Activated CD4-positive, alpha-beta T cell treated with anti-CD3 and anti-CD28 coated beads, Interleukin-2, amount 50 U/mL, for 1 hour (primary cell): ENCODE results near the gene HES5.

Experiments used
- DNase-seq: peaks from one replicate; pipeline ENCODE4 v3.0.0-alpha.2; 2020

The HES5 gene

GRCh38 chr1:2514863-2515762 lies 14.9 kb downstream of the HES5 start:
- DNase-seq, result no peak

GRCh38 chr1:2513939-2514652 lies 16.0 kb downstream of the HES5 start:
- no peak for DNase-seq

DNA sequence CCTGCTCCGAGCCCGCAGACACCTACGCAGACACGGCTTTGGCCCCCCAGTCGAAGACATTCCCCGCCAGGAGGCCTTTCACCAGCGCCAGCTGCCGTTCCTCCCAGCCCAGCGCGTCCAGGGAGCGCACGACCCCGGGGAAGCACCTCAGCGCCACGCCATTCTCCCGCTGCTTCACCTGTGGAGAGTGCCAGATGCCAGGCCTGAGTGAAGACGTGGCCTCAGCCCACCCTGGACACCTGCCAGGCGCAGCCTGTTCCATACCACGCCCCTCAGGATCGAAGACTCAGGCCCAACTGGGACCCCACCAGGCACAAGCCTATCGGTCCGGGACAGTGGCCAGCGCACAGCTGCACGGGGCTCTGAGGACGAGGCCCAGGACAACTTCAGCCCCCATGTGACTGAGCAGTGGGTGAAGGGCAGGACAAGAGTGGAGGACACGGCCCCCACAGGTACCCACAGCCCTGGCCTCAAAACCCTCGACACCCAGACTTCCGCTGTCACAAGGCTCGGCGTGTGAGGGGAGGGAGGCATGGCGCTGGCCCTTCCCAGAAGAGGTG lies 17.1 kb downstream of the HES5 start:
- DNase-seq, result no peak

- DNase-seq, result no peak
These were observed 19.5 kb downstream of the HES5 start for GRCh38 chr1:2510366-2511155.

DNA sequence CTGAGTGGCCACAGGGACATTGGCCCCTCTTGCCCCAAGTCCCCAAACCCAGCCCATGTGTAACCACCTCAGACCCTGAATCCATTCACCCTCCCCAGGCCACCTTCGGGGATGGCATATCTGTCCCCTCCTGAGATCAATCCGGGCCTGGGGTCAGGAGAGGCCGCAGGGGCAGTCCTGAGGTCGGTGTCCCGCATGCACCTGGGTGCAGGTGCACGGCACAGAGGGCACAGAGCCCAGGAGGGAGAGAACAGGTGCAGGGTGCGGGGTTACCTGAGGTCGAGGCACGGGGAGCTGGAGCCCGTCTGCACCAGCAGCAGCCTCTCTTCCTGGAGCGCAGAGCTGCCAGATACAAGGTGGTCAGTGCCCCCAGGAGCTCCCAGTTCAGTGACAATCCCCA lies 20.5 kb downstream of the HES5 start:
- no peak for DNase-seq

DNA sequence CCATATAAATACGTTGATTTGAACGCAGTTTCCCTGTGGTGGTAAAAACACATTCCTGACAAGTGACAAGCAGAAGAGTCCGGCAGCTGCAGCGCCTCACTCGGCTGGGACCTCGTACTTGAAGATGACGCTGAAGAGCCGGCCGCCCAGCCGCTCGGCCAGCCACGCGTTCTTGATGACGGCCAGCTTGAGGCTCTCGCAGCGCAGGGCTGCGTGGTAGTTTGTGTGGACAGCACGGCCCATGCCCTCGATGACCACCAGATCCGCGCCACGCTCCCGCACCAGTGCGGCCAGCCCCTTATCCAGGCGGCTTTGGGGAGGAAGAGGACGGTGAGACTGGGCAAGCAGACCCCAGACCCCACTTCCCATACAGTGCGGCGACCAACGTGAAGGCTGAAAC lies 21.3 kb downstream of the HES5 start:
- no peak for DNase-seq

- DNase-seq, result no peak
These were observed 21.9 kb downstream of the HES5 start for GRCh38 chr1:2508180-2508579.

- DNase-seq, result no peak
These were observed 22.3 kb downstream of the HES5 start for GRCh38 chr1:2507744-2508155.

DNA sequence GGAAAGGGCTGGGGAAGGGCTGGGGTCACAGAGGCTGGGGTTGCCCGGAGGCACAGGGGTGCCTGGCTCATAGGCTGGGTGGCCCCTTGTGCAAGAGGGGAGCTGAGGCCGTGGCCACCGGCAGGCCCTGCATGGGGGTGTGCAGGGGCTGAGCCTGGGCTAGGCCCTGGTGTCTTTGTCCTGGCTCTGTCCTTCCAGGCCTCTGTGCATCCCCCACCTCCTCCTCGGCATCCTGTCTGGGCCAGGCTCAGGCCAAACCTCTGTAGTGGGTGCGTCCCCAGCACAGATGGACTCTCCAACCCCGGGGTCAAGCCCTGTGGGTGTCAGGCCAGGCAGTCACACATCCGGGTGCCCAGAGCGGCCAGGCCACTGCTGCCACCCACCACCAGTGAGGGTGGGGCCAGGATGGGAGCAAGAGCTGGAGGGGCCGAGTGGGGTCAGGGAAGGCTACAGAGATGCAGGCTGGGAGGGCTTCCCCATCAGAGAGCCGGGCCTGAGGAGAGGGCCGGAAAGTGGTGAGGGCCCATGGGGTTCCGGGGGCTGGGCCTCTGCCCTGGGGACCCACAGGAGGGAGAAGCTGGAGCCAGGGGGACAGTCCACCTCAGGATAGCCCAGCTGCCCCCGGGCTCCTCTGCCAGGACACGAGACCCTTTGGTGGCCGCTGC lies 23.0 kb downstream of the HES5 start:
- DNase-seq, result no peak

DNA sequence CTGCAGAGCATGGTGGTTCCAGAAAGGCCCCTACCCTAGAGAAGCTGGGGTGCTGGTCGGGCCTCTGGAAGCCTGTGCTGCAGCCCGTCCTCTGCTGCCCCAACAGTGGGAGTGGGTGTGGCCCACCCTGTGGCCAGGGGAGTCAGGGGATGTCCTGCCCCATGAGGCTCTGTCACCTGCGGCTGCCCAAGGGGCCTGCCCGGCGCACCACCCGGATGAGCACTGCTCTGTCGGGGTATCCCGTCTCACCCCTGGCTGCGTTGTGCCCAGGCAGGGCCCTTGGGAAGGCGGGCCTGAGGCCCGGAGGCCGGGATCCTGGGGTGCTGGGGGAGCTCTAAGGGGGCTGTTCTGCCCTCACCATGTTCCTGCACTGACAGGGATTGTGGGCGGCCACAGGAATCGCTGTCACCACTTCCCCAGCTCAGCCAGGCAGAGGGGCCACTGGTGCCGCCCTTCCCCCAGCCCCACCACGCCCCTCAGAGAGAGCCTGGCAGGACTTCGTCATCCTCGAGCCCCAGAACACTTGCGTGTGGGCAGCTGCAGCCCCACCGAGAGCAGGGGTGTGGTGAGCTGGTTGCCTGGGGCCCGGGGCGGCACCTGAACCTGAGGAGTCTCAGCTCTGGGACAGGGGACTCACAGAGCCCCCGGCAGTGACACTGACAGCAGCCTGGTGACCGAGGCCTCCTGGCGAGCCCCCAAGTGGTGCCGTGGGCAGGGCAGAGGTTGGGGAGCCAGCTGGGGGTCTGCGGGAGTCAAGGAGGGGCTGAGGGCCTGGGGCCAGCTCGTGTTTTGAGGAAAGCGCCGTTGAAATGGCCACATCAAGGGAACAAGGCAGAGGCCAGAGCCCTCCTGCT lies 23.8 kb downstream of the HES5 start:
- no peak for DNase-seq

DNA sequence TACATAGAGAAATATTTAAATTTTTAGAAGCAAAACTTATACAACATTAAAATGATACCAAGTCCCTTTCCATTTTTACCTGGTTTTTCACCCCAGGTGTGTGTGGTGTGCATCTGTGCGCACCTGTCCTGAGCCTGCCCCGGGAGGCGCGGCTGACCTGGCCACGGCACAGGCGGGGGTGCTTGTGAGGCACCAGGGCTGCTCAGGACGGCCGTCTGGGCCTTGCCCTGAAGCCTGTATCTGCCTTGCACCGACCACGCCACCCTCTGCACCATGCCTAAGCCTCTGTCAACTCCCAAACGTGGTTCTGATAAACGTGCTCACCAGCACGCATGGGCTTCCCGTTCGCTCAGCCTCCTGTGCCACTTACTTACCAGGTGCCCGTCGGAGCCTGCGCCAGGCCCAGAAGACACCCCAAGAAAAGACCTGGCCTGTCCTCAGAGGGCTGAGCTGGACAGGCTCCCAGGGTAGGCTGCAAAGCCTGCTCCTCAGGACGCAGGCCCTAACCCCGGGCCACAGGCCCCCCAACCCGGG lies 24.5 kb downstream of the HES5 start:
- DNase-seq, result no peak

GRCh38 chr1:2504949-2505272 lies 25.2 kb downstream of the HES5 start:
- no peak for DNase-seq

DNA sequence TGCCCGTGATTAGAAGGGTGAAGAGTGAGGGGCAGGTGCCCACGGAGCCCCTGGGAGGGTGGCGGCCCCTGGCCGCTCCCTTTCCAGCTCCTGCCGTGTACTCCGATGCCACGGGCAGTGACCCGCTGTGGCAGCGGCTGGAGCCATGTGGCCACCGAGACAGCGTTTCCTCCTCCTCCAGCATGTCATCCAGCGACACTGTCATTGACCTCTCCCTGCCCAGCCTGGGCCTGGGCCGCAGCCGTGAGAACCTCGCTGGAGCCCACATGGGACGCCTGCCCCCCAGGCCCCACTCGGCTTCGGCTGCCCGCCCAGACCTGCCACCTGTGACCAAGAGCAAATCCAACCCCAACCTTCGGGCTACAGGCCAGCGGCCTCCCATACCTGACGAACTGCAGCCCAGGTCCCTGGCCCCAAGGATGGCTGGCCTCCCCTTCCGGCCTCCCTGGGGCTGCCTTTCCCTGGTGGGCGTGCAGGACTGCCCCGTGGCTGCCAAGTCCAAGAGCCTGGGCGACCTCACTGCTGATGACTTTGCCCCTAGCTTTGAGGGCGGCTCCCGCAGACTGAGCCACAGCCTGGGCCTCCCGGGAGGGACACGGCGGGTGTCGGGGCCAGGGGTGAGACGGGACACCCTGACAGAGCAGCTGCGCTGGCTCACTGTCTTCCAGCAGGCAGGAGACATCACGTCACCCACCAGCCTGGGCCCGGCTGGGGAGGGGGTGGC lies 25.7 kb downstream of the HES5 start:
- DNase-seq, result no peak

- no peak for DNase-seq
These were observed 26.4 kb downstream of the HES5 start for GRCh38 chr1:2503554-2504224.

DNA sequence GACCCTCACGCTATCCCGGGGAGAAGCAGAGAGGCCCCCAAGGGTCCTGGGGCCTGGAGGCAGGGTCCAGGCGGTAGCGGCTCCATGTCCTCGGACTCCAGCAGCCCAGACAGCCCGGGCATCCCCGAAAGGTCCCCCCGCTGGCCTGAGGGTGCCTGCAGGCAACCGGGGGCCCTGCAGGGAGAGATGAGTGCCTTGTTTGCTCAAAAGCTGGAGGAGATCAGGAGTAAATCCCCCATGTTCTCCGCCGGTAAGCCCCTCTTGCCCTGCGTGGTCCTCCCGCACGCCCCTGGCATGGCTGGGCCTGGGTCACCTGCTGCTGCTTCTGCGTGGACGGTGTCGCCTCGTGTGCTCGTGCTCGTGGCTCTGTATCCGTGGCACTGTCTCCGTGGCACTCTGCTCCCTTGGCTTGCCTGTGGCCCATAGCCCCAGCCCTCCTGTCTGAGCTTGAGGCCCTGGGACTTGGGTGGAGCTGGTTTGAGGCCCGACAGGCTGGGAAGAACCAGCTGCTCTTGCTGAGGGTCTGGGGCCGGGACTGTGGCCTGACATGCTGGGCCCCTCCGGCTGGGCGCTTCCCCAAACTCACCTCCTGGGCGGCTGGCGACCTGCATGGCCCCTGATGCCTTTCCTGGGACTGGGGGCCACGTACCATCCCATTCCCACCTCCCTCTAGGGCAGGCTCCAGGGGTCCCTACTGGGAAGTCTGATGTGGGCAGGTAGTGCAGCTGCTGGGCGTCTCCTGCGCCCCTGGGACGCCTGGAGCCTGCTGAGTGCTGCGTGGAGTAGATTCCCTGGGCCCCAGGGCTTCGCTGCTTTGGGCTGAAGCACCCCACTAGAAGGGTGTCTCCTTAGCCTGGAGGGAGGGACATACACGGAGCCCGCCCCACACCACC lies 27.2 kb downstream of the HES5 start:
- no peak for DNase-seq

DNA sequence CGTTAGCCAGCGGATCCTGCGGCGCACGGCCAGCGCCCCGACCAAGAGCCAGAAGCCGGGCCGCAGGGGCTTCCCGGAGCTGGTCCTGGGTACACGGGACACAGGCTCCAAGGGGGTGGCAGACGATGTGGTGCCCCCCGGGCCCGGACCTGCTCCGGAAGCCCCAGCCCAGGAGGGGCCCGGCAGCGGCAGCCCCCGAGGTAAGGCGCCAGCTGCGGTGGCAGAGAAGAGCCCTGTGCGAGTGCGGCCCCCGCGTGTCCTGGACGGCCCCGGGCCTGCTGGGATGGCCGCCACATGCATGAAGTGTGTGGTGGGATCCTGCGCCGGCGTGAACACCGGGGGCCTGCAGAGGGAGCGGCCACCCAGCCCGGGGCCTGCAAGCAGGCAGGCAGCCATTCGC lies 27.9 kb downstream of the HES5 start:
- no peak for DNase-seq

GRCh38 chr1:2501820-2502119 lies 28.3 kb downstream of the HES5 start:
- no peak for DNase-seq

DNA sequence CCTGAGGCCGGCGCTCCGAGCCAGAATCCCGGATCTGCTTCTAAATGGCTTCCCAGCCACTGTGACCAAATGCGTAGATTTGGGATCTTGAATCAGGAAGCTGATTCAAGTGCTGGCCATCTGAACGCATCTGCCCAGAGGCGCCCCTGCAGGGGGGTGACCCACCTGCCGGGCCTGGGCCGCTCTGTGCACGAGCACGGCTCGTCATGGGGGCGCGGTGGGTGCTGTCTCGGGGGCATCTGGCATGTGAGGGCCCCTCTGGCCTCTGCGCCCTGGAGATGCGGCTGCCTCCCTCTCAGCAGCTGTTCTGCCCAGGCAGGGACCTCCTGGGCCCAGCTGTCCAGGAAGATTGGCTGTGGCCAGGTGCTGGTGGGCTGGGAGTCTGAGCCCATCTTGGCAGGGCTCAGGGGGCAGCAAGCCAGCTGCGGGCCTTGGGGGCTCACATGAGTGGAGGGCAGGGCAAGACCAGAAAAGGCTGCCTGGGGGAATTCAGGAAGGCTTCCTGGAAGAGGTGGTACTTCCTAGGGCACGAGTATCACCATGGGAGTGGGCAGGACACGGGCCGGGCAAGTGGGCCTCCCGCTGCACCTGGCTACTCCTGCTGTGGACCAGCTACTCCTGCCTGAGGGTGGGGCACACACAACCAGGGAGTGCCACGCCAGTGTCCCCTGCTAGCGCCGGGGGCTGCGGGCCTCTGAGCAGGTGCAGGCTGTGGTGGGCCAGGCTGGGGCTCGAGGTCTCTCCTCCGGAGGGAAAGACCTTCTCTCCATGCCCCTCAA lies 28.8 kb downstream of the HES5 start:
- DNase-seq, result no peak
